ENCODE data around the gene IQCH. TPM values are rescaled to one million over a fixed set of nuclear protein-coding genes. Genes with fewer than 3 reads are reported as not detected.
A peak's percentile ranks its signal among the peaks of the same experiment; 100 is the strongest.

Gene IQCH
- total and polyA plus RNA-seq, 9 of the 15 experiments (the other 6 are each of a cell fraction or from before 2014, with no cell fraction given), result 1.8 to 3.9 (median 2.7) TPM

DNA sequence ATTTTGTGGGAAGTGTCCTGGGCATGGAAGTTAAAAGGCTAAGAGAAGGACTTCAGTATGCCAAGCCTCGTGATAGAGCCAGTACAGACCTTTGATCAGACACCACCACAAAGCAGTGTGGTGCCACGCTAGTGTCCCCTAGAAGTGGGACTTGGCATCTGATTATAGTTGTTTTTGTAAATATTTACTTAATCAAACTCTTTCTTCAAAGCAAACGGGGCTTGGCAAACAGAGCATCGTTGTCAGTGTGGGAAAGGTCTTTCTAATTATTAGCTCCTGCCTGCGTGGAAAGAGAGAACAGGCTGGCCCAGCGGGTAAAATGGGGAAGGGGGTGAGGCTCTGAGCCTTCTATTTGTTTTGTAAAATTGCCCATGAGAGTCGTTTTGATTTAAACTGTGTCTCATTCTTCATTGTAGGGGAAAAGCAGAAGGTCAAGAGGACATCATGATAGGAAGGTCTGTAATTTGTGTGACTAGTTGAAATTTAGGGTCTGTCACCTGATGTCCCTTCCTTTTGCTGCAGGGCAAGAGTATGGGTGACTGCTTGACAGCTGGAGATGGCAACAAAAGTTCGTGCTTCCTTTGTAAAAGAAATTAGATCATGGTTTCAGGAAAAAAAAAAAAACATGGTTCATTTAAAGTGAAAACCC, 105.0 kb downstream of the IQCH start:
- DNase-seq (ENCODE audit: extremely low read depth in 1 of 4, low spot score in 3 of 4) (no peak), ATAC-seq (no peak), FAIRE-seq (no peak)
- no TSS peak for BruUV-seq (replicated peaks)
- no peaks in the 10 kb centered on the region for H3K27me3 ChIP-seq (ENCODE audit: control insufficient read depth in 2 of 2, insufficient read depth in 2 of 2, low read length in 2 of 2)
- CTCF ChIA-PET (ENCODE audit: low intra/inter-chr PET ratio), result interaction anchor here (0.8 kb wide), 1 partner anchor 474 kb away, joined by 3 read pairs; no protein-coding TSS in a partner anchor
- no peak overlapping the region for H3K4me2 ChIP-seq (ENCODE audit: insufficient read depth, low read length)
- H2AFZ ChIP-seq (ENCODE audit: low read depth, low read length), result no peak overlapping the region
- H3K9me3 ChIP-seq (replicated peaks; ENCODE audit: control insufficient read depth, insufficient read depth, low read depth, low read length), result no peaks in the 10 kb centered on the region
- H3K9ac ChIP-seq (ENCODE audit: insufficient read depth in 1 of 2, low read depth in 2 of 2, low read length in 2 of 2), result no peak overlapping the region
- intact Hi-C loops (cut with micrococcal nuclease), result no loop called here
- no peaks in the 10 kb centered on the region for H3K4me1 ChIP-seq (replicated peaks in 1 of 2; ENCODE audit: control insufficient read depth in 2 of 2, insufficient read depth in 2 of 2, low read length in 2 of 2)
- TF ChIP-seq MEIS2 (IDR thresholded peaks at IDR 0.05; ENCODE audit: partially characterized antibody) (peak; percentile 28), POLR3G (IDR thresholded peaks at IDR 0.05; ENCODE audit: extremely low read depth, insufficient read length, insufficient replicate concordance) (no peak)
- no peak overlapping the region for H3K4me3 ChIP-seq
- no peak overlapping the region for H3K27ac ChIP-seq (ENCODE audit: extremely low read depth, low read depth, low read length)
- H4K20me1 ChIP-seq (replicated peaks; ENCODE audit: control insufficient read depth, insufficient read depth, low read length), result no peaks in the 10 kb centered on the region
- in situ Hi-C loops (cut with MboI), result no loop called here
- H3K36me3 ChIP-seq (ENCODE audit: control insufficient read depth, insufficient read depth, low read length), result no peaks in the 10 kb centered on the region
- 26% methylated on average over 8 of the region's 8 CpGs for WGBS (ENCODE audit: insufficient coverage, low coverage, missing lambda C conversion rate)
- H3K9me1 ChIP-seq (ENCODE audit: control insufficient read depth, insufficient read depth, low read length), result no peaks in the 10 kb centered on the region
- H3K79me2 ChIP-seq (ENCODE audit: control insufficient read depth, insufficient read depth, low read length), result no peaks in the 10 kb centered on the region
- POLR2A ChIA-PET, result interaction anchor here (1.1 to 1.3 kb wide), 2 partner anchors 8 to 11 kb away, joined by 4 to 7 read pairs; no protein-coding TSS in a partner anchor

DNA sequence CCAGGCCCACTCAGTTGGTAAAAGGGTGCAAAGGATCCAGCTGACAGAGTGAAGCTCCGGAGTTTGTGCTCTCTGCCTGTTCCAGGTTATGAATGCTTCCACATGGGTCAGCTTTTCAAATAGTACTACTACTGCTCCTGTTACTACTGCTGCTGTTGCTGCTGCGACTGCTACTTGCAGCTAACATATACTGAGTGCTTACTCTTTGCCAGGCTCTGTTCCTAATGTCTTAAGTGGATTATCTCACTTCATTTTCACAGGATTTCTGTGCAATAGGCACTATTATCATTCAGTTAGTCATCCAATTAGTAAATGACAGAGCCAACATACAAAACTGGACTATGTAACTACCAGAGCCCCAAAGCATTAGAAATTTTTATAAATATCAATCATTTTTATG, 106.5 kb downstream of the IQCH start:
- Histone ChIP-seq H3K4me1 (replicated peaks in 1 of 2; ENCODE audit: control insufficient read depth in 2 of 2, insufficient read depth in 2 of 2, low read length in 2 of 2) (no peaks in the 10 kb centered on the region), H3K9me1 (ENCODE audit: control insufficient read depth, insufficient read depth, low read length) (no peaks in the 10 kb centered on the region), H3K27ac (ENCODE audit: extremely low read depth, low read depth, low read length) (no peak overlapping the region), H3K36me3 (ENCODE audit: control insufficient read depth, insufficient read depth, low read length) (no peaks in the 10 kb centered on the region), H3K79me2 (ENCODE audit: control insufficient read depth, insufficient read depth, low read length) (no peaks in the 10 kb centered on the region), H2AFZ (ENCODE audit: low read depth, low read length) (no peak overlapping the region), H4K20me1 (replicated peaks; ENCODE audit: control insufficient read depth, insufficient read depth, low read length) (no peaks in the 10 kb centered on the region), H3K4me3 (no peak overlapping the region), H3K9ac (ENCODE audit: insufficient read depth in 1 of 2, low read depth in 2 of 2, low read length in 2 of 2) (no peak overlapping the region), H3K4me2 (ENCODE audit: insufficient read depth, low read length) (no peak overlapping the region), H3K9me3 (replicated peaks; ENCODE audit: control insufficient read depth, insufficient read depth, low read depth, low read length) (no peaks in the 10 kb centered on the region), H3K27me3 (ENCODE audit: control insufficient read depth in 2 of 2, insufficient read depth in 2 of 2, low read length in 2 of 2) (no peaks in the 10 kb centered on the region)
- in situ Hi-C loops (cut with MboI), result no loop called here
- FAIRE-seq (no peak), DNase-seq (ENCODE audit: extremely low read depth in 1 of 4, low spot score in 3 of 4) (no peak), ATAC-seq (no peak)
- TF ChIP-seq ZNF174 (CRISPR knock-in tag; IDR thresholded peaks at IDR 0.05) (no peak), SIRT6 (IDR thresholded peaks at IDR 0.05; ENCODE audit: low read depth, low read length) (no peak), C11orf30 (IDR thresholded peaks at IDR 0.05; ENCODE audit: low read depth) (no peak), EGR1 (conservative IDR thresholded peaks at IDR 0.05) (no peak), RBM25 (IDR thresholded peaks at IDR 0.05; ENCODE audit: low read depth, low read length, severe bottlenecking) (no peak), KAT8 (IDR thresholded peaks at IDR 0.05; ENCODE audit: low read depth) (no peak), RBFOX2 (IDR thresholded peaks at IDR 0.05; ENCODE audit: low read depth, low read length) (no peak), HNRNPK (IDR thresholded peaks at IDR 0.05; ENCODE audit: low read depth, low read length, poor library complexity, severe bottlenecking) (no peak)
- TF ChIP-seq, protein P1, sequence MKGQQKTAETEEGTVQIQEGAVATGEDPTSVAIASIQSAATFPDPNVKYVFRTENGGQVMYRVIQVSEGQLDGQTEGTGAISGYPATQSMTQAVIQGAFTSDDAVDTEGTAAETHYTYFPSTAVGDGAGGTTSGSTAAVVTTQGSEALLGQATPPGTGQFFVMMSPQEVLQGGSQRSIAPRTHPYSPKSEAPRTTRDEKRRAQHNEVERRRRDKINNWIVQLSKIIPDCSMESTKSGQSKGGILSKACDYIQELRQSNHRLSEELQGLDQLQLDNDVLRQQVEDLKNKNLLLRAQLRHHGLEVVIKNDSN (CRISPR knock-in tag; IDR thresholded peaks at IDR 0.05), result no peak
- TF ChIP-seq, protein P2, sequence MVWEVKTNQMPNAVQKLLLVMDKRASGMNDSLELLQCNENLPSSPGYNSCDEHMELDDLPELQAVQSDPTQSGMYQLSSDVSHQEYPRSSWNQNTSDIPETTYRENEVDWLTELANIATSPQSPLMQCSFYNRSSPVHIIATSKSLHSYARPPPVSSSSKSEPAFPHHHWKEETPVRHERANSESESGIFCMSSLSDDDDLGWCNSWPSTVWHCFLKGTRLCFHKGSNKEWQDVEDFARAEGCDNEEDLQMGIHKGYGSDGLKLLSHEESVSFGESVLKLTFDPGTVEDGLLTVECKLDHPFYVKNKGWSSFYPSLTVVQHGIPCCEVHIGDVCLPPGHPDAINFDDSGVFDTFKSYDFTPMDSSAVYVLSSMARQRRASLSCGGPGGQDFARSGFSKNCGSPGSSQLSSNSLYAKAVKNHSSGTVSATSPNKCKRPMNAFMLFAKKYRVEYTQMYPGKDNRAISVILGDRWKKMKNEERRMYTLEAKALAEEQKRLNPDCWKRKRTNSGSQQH (CRISPR knock-in tag; IDR thresholded peaks at IDR 0.05), result no peak
- ChIA-PET POLR2A (no interaction called here), CTCF (ENCODE audit: low intra/inter-chr PET ratio) (no interaction called here)
- intact Hi-C loops (cut with micrococcal nuclease), result no loop called here
- BruUV-seq (replicated peaks), result no TSS peak
- 32% methylated on average over 2 of the region's 2 CpGs for WGBS (ENCODE audit: insufficient coverage, low coverage, missing lambda C conversion rate)

All from K562 (cell line).